Hematopoietic multipotent progenitor cell treated with erythropoietin and hydrocortisone succinate and interleukin-3 and kit ligand, for 6 days (in vitro differentiated cells): Measurements from ENCODE around the gene LGR5.
A peak's percentile ranks its signal among the peaks of the same experiment; 100 is the strongest.

Experiments used
- DNase-seq: peaks from one replicate; pipeline ENCODE4 v3.0.0-alpha.2; 2015

Gene LGR5

DNA sequence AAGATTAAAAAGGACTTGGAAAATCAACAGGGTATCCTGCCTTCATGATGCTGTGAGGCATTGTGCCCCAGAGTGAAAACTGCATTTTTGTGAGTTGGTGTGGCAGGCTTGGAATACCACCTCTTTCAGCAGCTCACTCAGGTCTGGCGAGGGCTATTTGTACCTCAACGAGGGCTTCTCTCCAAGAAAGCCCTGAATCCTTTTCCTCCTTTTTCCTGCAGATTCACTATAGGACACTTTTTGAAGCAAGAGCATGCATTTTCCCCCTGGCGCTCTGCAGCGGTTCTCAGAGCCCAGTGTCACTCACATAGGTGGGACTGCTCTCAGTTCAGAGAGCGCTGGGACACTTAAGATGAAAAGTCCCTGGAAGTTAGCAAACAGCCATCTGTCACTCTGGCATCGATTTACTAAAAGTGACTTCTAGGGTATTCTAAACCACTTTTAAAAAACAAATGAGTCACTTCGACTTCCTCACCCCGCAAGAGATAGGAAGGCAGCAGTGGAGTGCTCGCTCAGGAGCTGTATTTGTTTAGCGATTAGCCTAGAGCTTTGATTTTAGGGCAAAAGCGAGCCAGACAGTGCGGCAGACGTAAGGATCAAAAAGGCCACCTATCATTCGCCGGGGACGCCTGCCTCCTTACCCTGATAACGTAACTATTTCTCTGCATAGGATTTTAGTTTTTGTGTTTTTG lies 782 bp upstream of the LGR5 start:
- DNase-seq = no peak

DNA sequence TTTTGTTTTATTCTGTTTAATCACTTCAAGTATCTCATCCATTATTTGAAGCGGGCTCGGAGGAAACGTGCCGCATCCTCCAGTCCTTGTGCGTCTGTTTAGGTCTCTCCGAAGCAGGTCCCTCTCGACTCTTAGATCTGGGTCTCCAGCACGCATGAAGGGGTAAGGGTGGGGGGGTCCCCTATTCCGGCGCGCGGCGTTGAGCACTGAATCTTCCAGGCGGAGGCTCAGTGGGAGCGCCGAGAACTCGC lies 311 bp upstream of the LGR5 start:
- DNase-seq = no peak

DNA sequence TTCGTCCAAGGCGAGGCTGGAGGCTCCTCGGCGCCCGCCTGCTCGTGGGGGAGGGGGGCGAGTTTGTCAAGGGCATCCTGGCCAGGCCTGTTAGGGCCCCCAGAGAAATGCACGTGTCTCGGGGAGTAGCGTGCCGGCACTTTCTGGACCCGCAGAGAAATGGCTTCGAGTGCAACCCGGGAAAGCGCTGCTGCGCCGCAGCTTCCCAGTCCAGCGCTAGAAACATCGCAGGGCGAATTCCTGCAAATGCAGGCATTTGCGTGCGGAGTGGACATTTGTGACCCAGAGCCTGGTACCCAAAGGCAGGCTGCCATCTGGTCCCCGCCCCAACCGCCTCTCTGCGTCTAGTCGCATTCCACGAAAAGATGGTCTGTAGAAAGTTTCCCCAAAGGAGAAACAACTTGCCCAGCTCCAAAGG lies 756 bp downstream of the LGR5 start:
- DNase-seq = no peak

DNA sequence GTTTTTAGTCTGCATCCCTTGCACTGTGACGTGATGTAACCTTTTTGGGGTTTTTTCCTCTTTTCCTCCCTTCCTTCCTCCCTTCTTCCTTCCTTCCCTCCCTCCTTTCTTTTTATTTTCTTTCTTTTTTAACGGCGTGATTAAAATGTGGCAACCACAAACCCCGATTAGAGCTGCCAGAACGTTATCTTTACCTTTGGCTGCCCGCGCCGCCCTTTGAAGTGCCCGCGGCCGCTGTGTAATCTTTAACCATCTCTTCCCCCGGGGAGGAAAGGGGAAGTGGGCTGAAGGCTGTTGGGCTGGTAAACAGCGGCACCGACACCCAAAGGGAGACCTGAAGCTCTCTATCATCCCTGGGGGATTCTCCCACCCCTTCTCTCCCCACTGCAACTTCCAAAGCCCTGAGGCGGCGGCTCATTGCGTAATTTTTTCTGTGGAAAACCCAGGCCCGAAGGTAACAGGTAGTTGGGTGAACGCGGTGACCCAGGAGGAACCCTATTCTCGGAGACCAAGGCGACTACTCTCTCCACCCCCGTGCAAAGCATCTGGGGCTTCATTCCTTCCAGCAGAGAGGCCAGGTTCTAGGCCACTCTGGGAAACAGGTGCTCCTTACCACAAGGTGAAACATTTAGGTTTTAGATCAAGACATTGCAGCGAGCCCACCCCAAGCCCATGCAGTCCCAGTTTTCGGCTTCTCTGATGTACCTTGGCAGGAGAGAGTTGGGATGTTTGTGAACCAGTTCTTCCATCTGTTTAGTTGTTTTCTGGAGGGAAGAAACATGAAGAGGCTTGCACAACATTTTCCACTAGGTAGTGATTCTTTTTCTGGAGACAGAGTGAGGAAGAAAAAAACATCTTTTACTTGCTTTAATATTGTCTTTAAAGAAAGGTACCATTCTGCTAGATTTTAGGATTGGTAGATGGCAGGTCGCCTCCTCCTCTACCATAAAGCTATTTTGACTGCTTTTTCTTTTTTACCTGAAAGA lies 1.5 kb downstream of the LGR5 start:
- DNase-seq = peak; percentile 71

DNA sequence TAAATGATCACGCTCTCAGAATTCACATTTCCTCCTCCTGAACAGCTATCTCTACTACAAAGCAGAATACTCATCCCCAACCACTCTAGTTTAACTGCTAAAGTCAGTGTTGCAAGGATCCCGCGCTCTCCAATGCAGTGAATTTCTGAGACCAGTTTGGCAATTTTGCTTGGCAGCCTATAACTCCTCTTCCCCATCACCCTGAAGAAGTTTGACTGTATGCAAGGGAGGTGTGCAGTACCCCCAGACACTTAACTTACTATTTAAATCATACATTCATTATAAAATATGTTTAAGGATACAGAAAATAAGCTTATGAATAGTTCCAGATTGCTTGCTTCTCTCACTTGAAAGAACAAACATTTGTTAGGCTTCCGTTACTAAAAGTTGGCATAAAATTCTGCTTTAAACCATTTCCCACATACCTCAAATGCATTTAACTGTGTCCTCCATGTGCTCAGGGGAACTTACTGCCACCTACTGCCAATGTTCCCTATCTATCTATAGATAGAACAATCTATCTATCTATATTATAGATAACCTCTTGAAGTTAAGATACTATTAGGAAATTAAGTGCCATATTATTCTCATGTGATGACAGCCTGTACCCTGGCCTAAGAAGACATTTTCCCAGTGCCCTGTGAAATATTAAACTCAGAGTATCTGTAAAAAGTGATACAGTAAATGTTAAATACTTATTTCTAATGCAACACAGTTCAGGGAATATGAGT lies 2.4 kb downstream of the LGR5 start:
- DNase-seq = no peak

DNA sequence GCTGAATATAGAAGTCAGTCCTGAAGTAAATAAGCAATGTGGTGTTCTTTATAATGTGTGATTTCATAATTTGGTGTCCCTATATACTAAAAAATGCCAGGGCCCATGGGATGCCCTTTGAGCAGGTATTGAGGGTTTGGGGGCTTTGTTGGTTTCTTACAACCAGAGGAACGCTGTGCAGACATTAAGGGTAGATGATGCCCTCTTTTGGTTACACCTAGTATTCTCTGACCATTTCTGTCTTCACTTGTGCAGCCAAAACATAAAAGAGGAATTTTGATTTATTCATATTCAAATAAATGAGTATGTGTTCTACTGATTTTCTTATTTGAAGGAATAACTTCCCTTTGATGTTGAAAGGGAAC lies 3.0 kb downstream of the LGR5 start:
- DNase-seq = no peak

DNA sequence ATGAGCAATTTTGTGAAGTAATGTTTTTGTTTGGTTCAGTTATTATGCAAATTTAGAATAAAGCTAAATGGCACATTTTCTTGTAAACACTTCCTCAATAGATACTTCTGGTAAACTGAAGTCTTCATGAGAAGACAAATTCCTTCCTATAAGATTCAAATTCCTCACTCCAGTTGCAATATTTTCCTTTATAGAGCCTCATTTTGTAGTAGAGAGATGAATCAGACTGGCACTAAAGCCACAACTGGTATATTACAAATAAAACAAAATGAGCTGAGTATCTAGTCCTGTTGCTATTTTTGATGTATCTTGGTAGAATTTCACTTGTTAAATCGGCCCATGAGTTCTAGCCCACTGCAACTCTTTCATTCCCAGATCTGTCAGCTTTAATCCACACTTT lies 5.5 kb downstream of the LGR5 start:
- no peak for DNase-seq

DNA sequence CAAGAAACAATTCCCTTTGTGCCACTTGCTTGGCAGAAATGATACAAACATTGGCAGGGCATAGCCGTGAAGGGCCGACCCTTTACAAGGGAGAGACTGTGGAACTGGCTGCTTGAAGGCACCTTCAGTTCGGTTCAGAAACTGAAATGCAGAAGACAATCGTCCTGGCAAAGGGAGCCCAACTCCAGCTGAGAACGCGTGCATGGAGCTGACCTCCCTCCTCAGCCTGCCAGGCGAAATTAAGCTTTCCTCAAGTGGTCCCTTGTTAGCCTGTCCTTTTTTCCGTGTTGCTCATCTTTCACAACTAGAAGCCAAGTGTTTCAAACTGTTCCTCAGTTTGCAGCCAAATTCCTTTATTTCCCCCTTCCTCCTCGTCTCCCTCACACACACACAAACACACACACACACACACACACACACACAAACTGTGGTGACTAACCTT lies 8.1 kb downstream of the LGR5 start:
- DNase-seq = no peak

DNA sequence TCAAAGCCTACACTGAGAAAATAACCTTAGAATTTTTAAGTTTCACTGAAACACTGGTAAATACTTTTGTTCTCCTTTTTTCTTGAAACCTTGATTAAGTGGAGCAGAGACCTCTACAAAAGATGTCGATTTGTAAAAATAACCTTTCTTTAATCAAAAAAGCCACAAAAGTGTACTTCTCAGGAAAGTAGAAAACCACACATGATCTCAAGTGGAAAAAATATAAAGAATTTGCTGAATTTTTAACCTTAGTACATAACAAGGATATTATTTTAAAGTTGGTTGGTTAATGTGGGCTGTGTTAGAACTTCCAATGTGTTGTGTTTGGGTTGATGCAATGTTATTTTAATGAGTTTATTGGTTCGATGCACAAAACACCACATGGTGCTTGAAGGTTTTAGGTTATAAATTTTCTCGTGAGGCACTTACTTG lies 8.6 kb downstream of the LGR5 start:
- DNase-seq = no peak

DNA sequence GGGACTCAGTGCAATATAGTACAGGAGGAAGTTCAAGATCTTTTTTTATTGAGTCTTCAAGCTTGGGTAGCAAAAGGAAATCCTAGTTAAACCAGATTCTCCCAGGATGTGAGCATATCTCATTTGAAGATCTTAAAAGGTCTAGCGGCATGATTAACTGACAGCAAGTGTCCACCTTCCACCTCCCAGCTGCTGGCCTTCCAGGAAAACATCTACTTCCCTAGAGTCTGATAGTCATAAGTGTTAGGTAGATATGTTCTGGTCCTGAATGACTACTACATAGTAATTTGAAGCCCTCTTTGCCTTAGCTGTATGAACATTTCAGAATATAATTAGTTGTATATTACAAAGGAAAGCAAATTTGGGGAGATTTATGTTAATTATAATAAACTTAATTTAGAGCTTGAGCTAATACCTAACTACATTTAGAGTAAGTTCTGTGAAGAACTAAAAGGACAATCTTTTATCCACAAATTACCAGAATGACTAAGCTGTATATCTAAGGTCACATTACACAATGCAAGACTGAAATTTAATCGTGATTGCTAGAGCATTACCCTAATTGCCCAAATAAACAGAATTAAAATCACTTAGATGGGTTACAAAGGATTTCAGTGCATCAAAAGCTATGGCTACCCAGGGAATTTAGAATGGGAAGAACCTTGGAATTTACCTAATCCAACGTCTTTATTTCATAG lies 9.9 kb downstream of the LGR5 start:
- no peak for DNase-seq

DNA sequence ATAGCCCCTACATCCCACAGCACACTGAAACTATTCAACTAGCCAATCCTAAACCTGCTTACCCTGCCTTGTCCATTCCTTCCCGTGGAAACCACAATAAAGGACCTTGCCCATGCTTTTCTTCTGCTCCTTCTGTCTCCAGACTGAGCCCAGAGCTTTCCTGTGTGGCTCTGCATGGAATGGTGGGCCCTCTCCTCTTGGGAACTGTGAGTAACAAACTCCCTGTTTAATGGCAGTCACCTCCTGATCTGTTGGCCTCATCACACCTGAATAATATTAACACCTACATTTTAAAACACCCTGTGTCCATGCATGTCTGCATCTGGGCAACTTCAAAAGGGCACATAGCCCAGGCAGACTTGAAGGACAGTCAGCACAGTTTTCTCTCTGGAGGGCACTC lies 12.4 kb downstream of the LGR5 start:
- DNase-seq = no peak

DNA sequence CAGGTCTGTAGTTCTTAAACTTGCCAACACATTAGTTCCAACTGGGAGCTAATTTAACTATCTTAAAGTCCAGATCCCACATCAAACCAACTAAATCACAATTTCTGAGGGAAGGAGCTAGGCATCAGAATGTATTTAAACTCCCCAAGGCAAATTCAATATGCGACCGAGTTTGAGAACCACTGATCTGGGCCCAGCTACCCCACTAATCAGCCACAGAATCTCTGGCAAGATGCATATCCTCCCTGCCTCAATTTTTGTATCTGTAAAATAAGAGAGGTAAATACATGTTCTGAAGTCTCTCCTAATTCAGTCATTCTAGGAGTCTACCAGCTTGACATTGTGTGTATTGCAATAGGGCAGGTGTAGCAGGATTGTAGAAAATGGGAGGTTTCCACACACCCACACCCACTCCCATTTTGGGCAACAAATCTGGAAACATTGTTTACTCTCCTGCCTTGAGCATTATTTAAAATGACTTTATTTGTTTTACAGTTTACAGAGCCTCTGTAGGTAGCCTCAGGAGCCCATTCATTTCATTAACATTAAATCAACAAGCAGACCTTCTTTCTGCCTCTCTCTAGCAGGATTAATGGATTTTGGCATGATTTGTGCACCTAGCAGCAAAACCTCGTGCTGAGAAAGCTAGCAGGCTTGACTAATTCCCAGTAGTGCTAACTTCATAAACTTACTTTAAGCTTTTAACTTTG lies 15.6 kb downstream of the LGR5 start:
- DNase-seq = no peak

DNA sequence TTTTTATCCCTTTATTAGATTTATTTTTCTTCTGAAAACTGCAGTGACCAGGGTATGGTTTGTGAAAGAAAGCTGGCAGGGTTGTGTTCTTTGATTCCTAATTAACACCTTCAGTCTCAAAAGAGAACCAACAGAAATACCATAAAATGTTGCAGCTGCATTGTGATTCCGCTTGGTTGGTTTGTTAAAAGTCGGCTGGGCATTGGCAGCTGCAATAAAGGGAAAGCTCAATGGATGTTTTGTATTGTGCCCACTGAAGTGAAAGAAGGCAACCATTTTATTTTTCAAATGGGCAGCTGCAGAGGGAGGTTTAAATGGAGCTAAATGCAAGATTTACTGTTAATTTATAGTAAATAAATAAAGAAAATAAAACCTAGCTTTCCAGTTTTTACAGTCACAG lies 16.7 kb downstream of the LGR5 start:
- DNase-seq = no peak

DNA sequence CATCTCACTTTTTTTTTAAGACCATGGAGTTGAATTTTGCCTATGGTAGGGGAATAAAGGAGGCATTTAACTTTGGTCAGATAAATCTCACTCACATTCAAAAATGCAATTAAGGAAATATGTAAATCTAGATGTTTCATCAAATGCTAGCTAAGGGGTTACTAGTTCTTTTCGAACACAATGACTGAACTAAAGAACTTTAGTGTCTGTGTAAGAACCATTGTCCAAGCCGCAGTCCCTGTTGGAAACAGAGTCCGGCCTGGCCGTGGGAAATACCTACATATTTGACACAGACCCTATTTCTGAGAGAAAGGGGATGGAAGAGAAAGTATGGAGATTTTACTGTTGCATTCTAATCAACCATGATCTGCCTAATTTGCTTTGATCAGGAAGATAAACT lies 17.4 kb downstream of the LGR5 start:
- DNase-seq = no peak

DNA sequence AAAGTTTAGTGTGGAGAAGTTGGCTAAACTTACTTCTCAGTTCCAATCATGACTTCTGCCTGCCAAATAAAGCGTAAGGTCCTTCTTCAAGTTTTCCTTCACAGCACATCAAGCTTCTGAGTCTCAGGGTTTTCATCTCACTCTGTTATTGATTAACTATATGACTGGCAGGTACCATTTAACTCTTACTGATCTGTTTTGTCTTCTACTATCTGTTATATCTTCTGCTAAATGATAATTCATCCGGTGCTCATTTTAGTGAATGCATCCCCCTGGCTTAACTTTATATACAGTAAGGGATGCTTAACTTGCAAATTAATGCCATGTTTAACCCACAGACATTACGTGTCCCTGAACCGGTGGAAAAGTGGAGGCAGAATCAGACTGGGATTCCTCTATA lies 20.7 kb downstream of the LGR5 start:
- DNase-seq = no peak

DNA sequence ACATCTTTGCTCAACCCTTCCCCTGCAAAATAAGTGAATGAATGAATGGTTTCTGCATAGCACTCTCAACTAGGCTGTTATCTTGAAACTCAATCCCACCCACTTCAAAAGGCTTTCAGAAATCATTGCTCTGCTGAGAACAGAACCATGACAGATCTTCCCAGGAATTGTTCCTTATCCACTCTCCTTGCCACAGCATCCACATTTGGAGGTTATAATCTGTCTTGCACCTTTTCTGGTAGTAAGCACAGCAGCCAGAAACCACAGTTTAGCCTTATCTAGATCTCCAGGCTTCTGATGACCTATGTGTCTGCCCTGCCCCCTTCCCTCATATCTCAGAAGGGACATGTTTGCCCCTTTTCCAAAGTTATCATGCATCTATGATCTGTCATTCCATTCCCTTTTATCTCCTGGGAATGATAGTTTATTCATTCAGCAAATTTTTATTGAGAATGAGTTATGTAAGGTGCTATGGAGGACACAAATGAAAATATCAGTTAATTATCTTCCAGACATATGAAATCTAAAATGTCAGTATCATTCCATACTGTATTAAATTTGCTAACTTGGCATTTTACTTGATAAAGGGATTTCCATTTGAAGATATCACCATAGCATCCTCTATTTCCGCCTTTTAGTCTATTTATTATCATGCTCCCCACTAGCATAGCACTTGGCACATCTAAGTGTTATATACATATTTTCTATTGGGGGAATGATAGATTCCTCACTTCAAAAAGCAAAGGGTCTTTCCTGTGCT lies 21.4 kb downstream of the LGR5 start:
- peak; percentile 42 for DNase-seq

DNA sequence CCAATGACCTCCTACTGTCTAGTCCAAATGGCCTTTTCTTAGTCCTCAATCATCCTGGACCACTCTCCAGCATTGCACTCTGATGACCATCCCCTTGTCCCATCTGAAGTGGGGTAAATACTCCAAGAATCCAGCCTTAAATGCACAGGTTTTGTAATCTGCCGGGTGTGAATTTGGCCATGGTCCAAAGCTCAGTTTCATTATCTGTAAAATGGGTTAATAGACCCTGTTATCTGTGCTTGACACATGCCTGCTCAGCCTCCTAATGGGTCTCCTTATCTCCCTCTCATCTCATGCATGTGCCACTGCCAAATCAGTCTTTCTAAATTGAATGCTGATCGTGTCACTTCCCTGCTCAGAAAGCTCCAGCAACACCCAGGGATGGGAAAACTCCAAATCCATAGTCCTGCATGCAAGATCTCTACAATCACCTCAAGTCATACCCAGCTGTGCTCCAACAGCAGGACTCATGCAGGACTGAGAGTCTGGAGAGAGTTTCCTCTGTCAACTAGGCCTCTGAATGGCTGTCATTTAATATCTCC lies 22.3 kb downstream of the LGR5 start:
- DNase-seq = peak; percentile 21

DNA sequence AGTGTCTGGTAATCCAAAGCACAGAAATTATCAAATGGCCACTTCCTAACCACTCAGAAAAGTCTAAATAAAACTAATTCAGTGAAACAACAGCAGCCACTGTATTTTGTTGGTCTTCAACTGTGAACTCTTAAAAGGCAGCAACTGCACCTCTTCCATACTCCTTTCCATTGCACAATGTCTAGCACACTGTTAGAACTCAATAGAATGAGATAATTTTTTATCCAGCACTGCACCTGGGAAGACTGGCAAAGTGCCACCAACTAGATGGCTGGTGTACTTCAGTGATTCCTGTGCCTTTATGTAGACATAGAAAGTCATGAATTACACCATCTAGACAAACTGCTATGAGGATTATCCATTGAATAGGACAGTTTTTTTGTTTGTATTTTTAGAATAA lies 26.2 kb downstream of the LGR5 start:
- peak; percentile 61 for DNase-seq

DNA sequence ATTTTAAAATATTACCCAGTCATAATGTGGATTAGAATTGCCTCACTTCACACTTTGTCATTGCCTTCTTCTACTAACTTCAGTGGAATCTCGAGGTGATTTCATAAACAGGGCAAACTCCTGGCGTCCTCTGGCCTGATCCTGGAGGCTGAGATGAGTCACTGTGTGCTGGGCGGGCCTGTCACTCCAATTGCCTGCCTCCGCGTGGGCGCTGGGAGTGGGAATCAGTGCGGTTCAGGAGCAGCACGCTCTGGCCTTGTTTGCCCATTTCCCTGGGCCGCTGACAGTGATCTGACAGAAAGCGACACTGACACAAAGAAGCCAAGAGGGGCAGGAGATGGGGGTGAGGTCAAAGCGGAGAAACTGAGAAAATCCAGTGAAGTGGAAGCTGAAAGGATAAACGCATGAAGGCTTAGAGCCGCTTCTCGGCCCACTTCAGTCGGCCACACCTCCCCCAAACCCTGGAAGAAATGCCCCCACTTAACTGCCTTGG lies 29.7 kb downstream of the LGR5 start:
- no peak for DNase-seq

DNA sequence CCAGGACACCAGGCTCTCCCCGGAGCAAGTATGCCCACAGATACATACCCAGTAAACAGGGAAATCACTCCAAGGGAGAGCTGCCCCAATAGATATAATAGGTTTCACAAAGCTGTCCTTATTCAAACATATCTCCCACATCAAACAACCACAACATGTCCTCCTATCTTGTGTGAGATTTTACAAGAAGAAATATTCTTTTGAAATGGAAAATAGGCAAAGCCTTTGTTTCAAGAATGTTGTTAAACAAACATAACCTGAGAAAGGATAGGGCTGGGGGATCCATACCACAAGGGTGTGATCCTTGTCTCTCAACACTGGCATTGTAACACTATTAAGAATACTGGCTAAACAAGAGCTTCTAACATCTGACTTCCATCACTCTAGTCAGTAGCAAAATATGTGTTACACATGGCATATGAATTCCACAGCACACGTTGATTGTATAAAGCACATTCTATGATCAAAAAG lies 32.9 kb downstream of the LGR5 start:
- DNase-seq = no peak

DNA sequence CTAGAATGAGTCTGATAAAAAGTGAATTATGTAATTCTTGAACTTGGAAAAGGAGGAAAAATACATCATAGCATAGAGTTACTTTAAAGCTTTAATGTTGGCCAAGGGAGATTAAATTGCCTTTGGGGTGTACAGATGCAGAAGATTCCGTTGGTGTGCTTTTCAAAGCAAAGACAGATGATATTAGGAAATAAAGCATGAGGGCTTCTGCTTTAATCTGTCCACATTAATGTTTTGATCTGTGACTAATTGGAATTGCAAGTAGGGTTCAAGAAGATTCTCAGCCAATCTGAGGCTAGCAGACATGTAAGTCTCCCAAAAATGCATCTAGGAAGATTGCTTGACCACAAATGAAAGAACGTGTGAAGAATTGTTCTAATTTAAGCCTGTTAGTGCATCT lies 35.2 kb downstream of the LGR5 start:
- DNase-seq = no peak
